Measurements from ENCODE around the gene NEMF. TPM values are rescaled to one million over a fixed set of nuclear protein-coding genes. Genes with fewer than 3 reads are reported as not detected.
A peak's percentile ranks its signal among the peaks of the same experiment; 100 is the strongest.

NEMF gene
- total RNA-seq, 5 donors from 2014 or later (not counting 1 experiment from before 2014, with no cell fraction given) = 73.0 to 106 (median 88.8) TPM

DNA sequence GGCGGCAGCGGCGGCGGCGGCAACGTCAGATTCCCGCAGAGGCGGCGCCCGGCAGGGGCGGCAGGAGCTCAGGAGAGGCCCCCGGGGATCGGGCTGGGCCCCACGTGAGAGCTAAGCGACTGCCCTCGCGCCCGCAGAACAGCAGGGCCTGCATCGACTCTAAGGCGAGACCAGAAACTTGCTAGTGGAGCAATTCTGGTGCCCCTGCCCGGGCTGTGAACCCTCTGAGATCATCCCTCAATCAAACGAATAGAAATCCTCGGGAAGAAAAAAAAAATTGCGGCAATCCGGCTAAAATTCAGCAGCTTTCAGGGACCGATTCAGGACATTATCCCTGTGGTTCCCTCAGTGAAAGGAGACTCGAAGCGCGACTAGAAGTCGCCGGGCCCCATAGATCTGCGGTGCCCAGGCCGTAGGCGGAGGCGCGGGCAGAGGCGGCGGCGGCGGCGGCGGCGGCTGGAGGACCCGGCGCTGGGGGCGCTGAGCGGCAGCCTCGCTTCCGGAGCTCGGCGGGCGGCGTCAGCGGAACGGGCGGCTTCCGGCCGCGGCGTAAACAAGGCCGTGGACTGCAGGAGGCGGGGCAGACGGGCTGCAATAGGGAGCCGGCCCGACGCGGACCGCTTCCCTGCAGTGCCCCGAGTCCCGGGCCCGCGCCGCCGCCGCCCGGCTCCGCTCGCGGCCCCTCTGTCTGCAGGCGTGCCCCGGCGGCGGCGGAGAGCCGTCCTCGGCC lies 84.9 kb downstream of the NEMF start, which contains the start of gene KLHDC2:
Gene KLHDC2 (plus strand): TSS at position 583 of the 730 bp plus-strand sequence. CDS start 316 bp downstream, outside the sequence.
- Mint-ChIP-seq H3K4me1 (peaks cover 33 to 40% (median 38%) of the 10 kb centered on the region in 3 donors), H3K9me3 (no peaks in the 10 kb centered on the region), H3K36me3 (peaks cover 7% of the 10 kb centered on the region), H3K27me3 (no peaks in the 10 kb centered on the region), H3K27ac (peak within 1 kb of the TSS; percentile 98 to 99), H3K4me3 (peak within 1 kb of the TSS; percentile 92 to 98 (median 95))
- Histone ChIP-seq H3K9me3 (no peaks in the 10 kb centered on the region), H3K27ac (ENCODE audit: low read length) (peak within 1 kb of the TSS; percentile 98), H3K4me1 (ENCODE audit: control insufficient read depth in 1 of 2, extremely low read depth in 1 of 2, insufficient read depth in 2 of 2, low read length in 2 of 2) (peaks cover 10 to 32% of the 10 kb centered on the region in 2 experiments), H3K4me3 (ENCODE audit: control insufficient read depth in 1 of 2, extremely low read depth in 1 of 2, low read length in 1 of 2) (peak within 1 kb of the TSS; percentile 98 to 99), H3K36me3 (ENCODE audit: control insufficient read depth in 2 of 2, extremely low read depth in 1 of 2, insufficient read depth in 1 of 2, low read length in 1 of 2) (peaks cover 0 to 5% of the 10 kb centered on the region in 2 donors), H3K27me3 (replicated peaks in 1 of 2; ENCODE audit: control insufficient read depth in 2 of 2, extremely low read depth in 1 of 2, insufficient read depth in 2 of 2, low read length in 1 of 2) (no peaks in the 10 kb centered on the region)
- DNase-seq = peak; percentile 78 to 93 (median 86)
- under 1% methylated on average over 85 of the region's 86 CpGs for WGBS (ENCODE audit: insufficient coverage)
- CTCF ChIA-PET = interaction anchor here (0.5 to 4.8 kb wide), 19 partner anchors 10 to 346 kb away, joined by 3 to 49 read pairs (median 4); partner anchors contain the start of genes DNAAF2 (in 1 of the 2), MGAT2 (in 1 of the 2), NEMF (in 1 of the 2) and RPL36AL (in 1 of the 2)
- POLR2A ChIA-PET = interaction anchor here (0.5 to 2.4 kb wide), 19 partner anchors 16 to 1078 kb away, joined by 3 to 27 read pairs (median 5); partner anchors contain the start of genes RPS29 (in 2 of the 2), DNAAF2 (in 1 of the 2), MGAT2 (in 1 of the 2) and RPL36AL (in 1 of the 2)
- ATAC-seq (replicated peaks in 1 of 4) = peak; percentile 81 to 91 (median 88)

DNA sequence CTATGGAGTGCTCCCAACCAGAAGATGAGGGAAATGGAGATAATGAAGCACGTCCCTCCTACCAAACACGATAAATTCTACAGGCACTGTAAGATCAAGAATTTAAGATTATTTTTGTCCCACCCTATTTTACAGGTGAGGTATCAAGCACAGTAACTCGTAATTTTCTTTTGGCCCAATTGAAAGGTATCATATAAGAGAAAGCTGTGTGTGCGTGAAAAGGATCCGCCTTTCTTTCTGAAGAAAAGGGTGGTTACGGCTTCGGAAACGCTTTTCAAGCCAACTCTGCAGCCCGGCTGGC lies 85.4 kb downstream of the NEMF start:
- no peaks in the 10 kb centered on the region for H3K27me3 ChIP-seq (replicated peaks in 1 of 2; ENCODE audit: control insufficient read depth in 2 of 2, extremely low read depth in 1 of 2, insufficient read depth in 2 of 2, low read length in 1 of 2)
- 1% methylated on average over 7 of the region's 9 CpGs for WGBS (ENCODE audit: insufficient coverage)
- DNase-seq (no peak), ATAC-seq (replicated peaks in 1 of 4) (no peak)
- H3K36me3 ChIP-seq (ENCODE audit: control insufficient read depth in 2 of 2, extremely low read depth in 1 of 2, insufficient read depth in 1 of 2, low read length in 1 of 2) = peaks cover 0 to 1% of the 10 kb centered on the region in 2 donors
- CTCF ChIA-PET = interaction anchor here (0.6 to 4.8 kb wide), 17 partner anchors 39 to 347 kb away, joined by 3 to 49 read pairs (median 4); partner anchors contain the start of genes DNAAF2 (in 1 of the 2), MGAT2 (in 1 of the 2), NEMF (in 1 of the 2) and RPL36AL (in 1 of the 2)
- no peaks in the 10 kb centered on the region for H3K27me3 Mint-ChIP-seq
- POLR2A ChIA-PET = interaction anchor here (0.5 to 2.4 kb wide), 13 partner anchors 26 to 1078 kb away, joined by 3 to 27 read pairs (median 5); partner anchors contain the start of genes RPS29 (in 2 of the 2), DNAAF2 (in 1 of the 2), MGAT2 (in 1 of the 2) and RPL36AL (in 1 of the 2)
- H3K4me3 Mint-ChIP-seq = peak overlapping the region; percentile 90 to 93 (median 92)
- peaks cover 33 to 40% (median 38%) of the 10 kb centered on the region in 3 donors for H3K4me1 Mint-ChIP-seq
- peak overlapping the region; percentile 98 for H3K27ac ChIP-seq (ENCODE audit: low read length)
- H3K4me1 ChIP-seq (ENCODE audit: control insufficient read depth in 1 of 2, extremely low read depth in 1 of 2, insufficient read depth in 2 of 2, low read length in 2 of 2) = peaks cover 10 to 32% of the 10 kb centered on the region in 2 experiments
- H3K4me3 ChIP-seq (ENCODE audit: control insufficient read depth in 1 of 2, extremely low read depth in 1 of 2, low read length in 1 of 2) = peak overlapping the region in 1 of 2 donors; percentile 79
- H3K36me3 Mint-ChIP-seq = peaks cover 5% of the 10 kb centered on the region
- H3K9me3 ChIP-seq = no peaks in the 10 kb centered on the region
- H3K27ac Mint-ChIP-seq = peak overlapping the region; percentile 97 to 98
- H3K9me3 Mint-ChIP-seq = no peaks in the 10 kb centered on the region

DNA sequence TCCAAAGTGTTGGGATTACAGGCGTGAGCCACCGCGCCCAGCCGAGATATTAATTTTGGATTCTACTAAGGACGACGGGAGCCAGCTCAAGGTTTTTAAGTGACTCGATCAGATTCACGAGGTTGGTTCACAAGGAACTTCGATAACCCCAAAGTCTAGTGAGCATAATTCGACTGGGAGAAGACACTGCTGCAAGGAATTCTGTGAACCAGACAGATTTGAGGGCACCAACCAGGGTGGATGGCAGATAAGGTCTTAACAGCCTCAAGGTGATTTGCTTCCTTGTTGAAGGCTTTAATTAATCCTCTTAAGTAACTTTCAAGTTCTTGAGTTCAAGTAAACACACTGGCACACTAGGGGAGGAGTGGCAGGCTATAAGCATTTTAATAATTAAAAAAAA lies 85.7 kb downstream of the NEMF start:
- H3K4me3 Mint-ChIP-seq = peak overlapping the region; percentile 90 to 93 (median 92)
- Histone ChIP-seq H3K27me3 (replicated peaks in 1 of 2; ENCODE audit: control insufficient read depth in 2 of 2, extremely low read depth in 1 of 2, insufficient read depth in 2 of 2, low read length in 1 of 2) (no peaks in the 10 kb centered on the region), H3K4me3 (ENCODE audit: control insufficient read depth in 1 of 2, extremely low read depth in 1 of 2, low read length in 1 of 2) (peak overlapping the region in 1 of 2 donors; percentile 79), H3K9me3 (no peaks in the 10 kb centered on the region), H3K4me1 (ENCODE audit: control insufficient read depth in 1 of 2, extremely low read depth in 1 of 2, insufficient read depth in 2 of 2, low read length in 2 of 2) (peaks cover 10 to 32% of the 10 kb centered on the region in 2 experiments), H3K36me3 (ENCODE audit: control insufficient read depth in 2 of 2, extremely low read depth in 1 of 2, insufficient read depth in 1 of 2, low read length in 1 of 2) (no peaks in the 10 kb centered on the region), H3K27ac (ENCODE audit: low read length) (peak overlapping the region; percentile 98)
- CTCF ChIA-PET = interaction anchor here (0.6 to 4.8 kb wide), 14 partner anchors 39 to 347 kb away, joined by 3 to 49 read pairs (median 4); partner anchors contain the start of genes DNAAF2 (in 1 of the 2), NEMF (in 1 of the 2) and RPS29 (in 1 of the 2)
- peaks cover 3% of the 10 kb centered on the region for H3K36me3 Mint-ChIP-seq
- peak overlapping the region; percentile 97 to 98 for H3K27ac Mint-ChIP-seq
- POLR2A ChIA-PET = interaction anchor here (0.5 to 2.4 kb wide), 11 partner anchors 27 to 1079 kb away, joined by 3 to 27 read pairs (median 5); partner anchors contain the start of genes RPS29 (in 2 of the 2), DNAAF2 (in 1 of the 2), MGAT2 (in 1 of the 2) and RPL36AL (in 1 of the 2)
- 92% methylated on average over 9 of the region's 10 CpGs for WGBS (ENCODE audit: insufficient coverage)
- peaks cover 33 to 40% (median 38%) of the 10 kb centered on the region in 3 donors for H3K4me1 Mint-ChIP-seq
- H3K27me3 Mint-ChIP-seq = no peaks in the 10 kb centered on the region
- ATAC-seq (replicated peaks in 1 of 4) (no peak), DNase-seq (no peak)
- no peaks in the 10 kb centered on the region for H3K9me3 Mint-ChIP-seq

GRCh38 chr14:49761839-49762551 lies 90.6 kb downstream of the NEMF start:
- no peaks in the 10 kb centered on the region for H3K27me3 ChIP-seq (replicated peaks in 1 of 2; ENCODE audit: control insufficient read depth in 2 of 2, extremely low read depth in 1 of 2, insufficient read depth in 2 of 2, low read length in 1 of 2)
- H3K27me3 Mint-ChIP-seq = no peaks in the 10 kb centered on the region
- H3K4me3 ChIP-seq (ENCODE audit: control insufficient read depth in 1 of 2, extremely low read depth in 1 of 2, low read length in 1 of 2) = no peak overlapping the region
- H3K4me1 Mint-ChIP-seq = peaks cover 4 to 8% (median 4%) of the 10 kb centered on the region in 3 donors
- H3K4me3 Mint-ChIP-seq = no peak overlapping the region
- ChIA-PET POLR2A (interaction anchor here in 1 of 2 donors (0.7 kb wide), 1 partner anchor 72 kb away, joined by 3 read pairs; no protein-coding TSS in a partner anchor), CTCF (no interaction called here)
- no peaks in the 10 kb centered on the region for H3K36me3 Mint-ChIP-seq
- H3K27ac ChIP-seq (ENCODE audit: low read length) = no peak overlapping the region
- H3K36me3 ChIP-seq (ENCODE audit: control insufficient read depth in 2 of 2, extremely low read depth in 1 of 2, insufficient read depth in 1 of 2, low read length in 1 of 2) = no peaks in the 10 kb centered on the region
- WGBS (ENCODE audit: insufficient coverage) = no CpG with 5 or more reads among the region's 6 CpGs
- H3K4me1 ChIP-seq (ENCODE audit: control insufficient read depth in 1 of 2, extremely low read depth in 1 of 2, insufficient read depth in 2 of 2, low read length in 2 of 2) = peaks cover 3 to 6% of the 10 kb centered on the region in 2 experiments
- H3K9me3 Mint-ChIP-seq = no peaks in the 10 kb centered on the region
- H3K27ac Mint-ChIP-seq = no peak overlapping the region
- H3K9me3 ChIP-seq = no peaks in the 10 kb centered on the region
- ATAC-seq (replicated peaks in 1 of 4) = no peak
- DNase-seq = no peak

DNA sequence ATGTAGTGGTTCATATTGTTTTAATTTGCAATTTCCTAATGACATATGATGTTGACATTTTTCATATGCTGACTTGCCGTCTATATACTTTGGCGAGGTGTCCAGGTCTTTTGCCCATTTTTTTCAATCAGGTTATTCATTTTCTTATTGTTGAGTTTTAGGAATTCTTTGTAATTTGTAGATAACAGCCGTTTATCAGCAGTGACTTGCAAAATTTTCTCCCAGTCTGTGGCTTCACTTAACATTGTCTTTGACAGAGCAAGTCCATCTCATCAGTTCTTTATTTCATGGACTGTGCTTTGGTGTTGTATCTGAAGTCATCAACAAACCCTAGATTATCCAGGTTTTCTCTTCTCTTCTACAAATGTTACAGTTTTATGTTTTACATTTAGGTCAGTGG lies 97.2 kb downstream of the NEMF start:
- peaks cover 0 to 2% of the 10 kb centered on the region in 2 donors for H3K36me3 ChIP-seq (ENCODE audit: control insufficient read depth in 2 of 2, extremely low read depth in 1 of 2, insufficient read depth in 1 of 2, low read length in 1 of 2)
- no CpG with 5 or more reads among the region's 3 CpGs for WGBS (ENCODE audit: insufficient coverage)
- H3K4me3 Mint-ChIP-seq = no peak overlapping the region

More for the DNA sequence above, 97.2 kb downstream of the NEMF start:
- ChIA-PET POLR2A (no interaction called here), CTCF (no interaction called here)
- ATAC-seq (replicated peaks in 1 of 4) = no peak
- H3K9me3 ChIP-seq = no peaks in the 10 kb centered on the region
- Mint-ChIP-seq H3K4me1 (peaks cover 0 to 1% (median 0%) of the 10 kb centered on the region in 3 donors), H3K9me3 (peaks cover 0 to 4% (median 4%) of the 10 kb centered on the region in 3 donors), H3K27ac (no peak overlapping the region), H3K36me3 (peaks cover 5% of the 10 kb centered on the region), H3K27me3 (no peaks in the 10 kb centered on the region)
- no peak overlapping the region for H3K27ac ChIP-seq (ENCODE audit: low read length)
- H3K27me3 ChIP-seq (replicated peaks in 1 of 2; ENCODE audit: control insufficient read depth in 2 of 2, extremely low read depth in 1 of 2, insufficient read depth in 2 of 2, low read length in 1 of 2) = no peaks in the 10 kb centered on the region
- DNase-seq = no peak
- no peak overlapping the region for H3K4me3 ChIP-seq (ENCODE audit: control insufficient read depth in 1 of 2, extremely low read depth in 1 of 2, low read length in 1 of 2)
- H3K4me1 ChIP-seq (ENCODE audit: control insufficient read depth in 1 of 2, extremely low read depth in 1 of 2, insufficient read depth in 2 of 2, low read length in 2 of 2) = no peaks in the 10 kb centered on the region

Measured in T-cell (primary cell).